SU-DHL-6 (cell line): ENCODE data around the gene WDTC1.

Source experiments
- EZH2phosphoT487 ChIP-seq: fragments of 200-600 bp; sonication (generic), shearing (Covaris generic); conservative IDR thresholded peaks from 2 replicates; pipeline ENCODE4 v1.6.1; 2018; ENCODE audit warnings: mild to moderate bottlenecking, antibody characterized with exemption, low read length, moderate library complexity, mixed read lengths
- TF ChIP-seq, protein P1 (sequence below): fragments of 200-600 bp; sonication (generic); IDR thresholded peaks from one replicate; pipeline ENCODE4 v1.5.1; 2017; ENCODE audit warnings: antibody characterized with exemption, mild to moderate bottlenecking, low read length, moderate library complexity; ENCODE audit not compliant: insufficient read depth, poor library complexity, severe bottlenecking

DNA sequence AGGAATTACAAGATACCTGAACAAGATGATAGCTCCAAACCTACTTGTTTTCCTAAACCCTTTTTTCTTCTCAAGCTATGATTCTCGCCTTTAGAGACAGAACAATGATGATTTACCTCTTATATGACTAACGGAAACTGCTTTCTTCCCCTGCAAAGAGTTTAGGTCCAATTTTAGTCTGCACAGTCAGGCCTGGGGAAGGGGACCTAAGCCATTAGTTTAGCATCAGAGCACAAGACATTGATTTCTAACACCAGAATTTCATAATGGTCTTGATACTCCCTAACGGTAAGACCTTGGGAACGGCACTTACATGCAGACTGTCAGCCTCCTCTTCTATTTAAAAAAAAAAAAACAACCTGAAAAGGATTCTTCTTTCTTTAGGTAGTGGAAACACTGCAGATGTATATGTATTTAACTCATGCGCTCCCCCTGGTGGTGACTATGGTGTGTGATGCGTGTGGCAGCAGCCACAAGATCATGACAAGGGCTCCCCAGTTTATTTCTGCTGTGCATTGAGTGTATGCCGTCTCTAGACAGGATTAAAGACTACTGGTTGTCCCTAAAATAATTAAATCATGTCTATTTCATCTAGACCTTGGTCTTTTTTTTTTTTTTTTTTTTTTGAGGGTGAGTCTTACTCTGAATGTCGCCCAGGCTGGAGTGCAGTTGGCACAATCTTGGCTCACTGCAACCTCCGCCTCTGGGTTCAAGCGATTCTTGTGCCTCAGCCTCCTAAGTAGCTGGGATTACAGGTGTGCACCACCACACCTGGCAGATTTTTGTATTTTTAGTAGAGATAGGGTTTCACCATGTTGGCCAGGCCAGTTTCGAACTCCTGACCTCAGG lies 50.2 kb downstream of the WDTC1 start:
- TF ChIP-seq, protein P1, sequence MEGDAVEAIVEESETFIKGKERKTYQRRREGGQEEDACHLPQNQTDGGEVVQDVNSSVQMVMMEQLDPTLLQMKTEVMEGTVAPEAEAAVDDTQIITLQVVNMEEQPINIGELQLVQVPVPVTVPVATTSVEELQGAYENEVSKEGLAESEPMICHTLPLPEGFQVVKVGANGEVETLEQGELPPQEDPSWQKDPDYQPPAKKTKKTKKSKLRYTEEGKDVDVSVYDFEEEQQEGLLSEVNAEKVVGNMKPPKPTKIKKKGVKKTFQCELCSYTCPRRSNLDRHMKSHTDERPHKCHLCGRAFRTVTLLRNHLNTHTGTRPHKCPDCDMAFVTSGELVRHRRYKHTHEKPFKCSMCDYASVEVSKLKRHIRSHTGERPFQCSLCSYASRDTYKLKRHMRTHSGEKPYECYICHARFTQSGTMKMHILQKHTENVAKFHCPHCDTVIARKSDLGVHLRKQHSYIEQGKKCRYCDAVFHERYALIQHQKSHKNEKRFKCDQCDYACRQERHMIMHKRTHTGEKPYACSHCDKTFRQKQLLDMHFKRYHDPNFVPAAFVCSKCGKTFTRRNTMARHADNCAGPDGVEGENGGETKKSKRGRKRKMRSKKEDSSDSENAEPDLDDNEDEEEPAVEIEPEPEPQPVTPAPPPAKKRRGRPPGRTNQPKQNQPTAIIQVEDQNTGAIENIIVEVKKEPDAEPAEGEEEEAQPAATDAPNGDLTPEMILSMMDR: peak; percentile 76
- TF ChIP-seq EZH2phosphoT487: no peak
